Measurements from ENCODE around the gene PWP1. TPM values are rescaled to one million over a fixed set of nuclear protein-coding genes. Genes with fewer than 3 reads are reported as not detected.

PWP1 gene
- 10 to 100 TPM; 65.7 to 90.4 TPM for total RNA-seq
- polyA plus RNA-seq (ENCODE audit: insufficient read depth, low read depth, low replicate concordance): 55.7 TPM
- long read RNA-seq, donor 1, transcript PWP1-201 (15 exons, 2,621 nt): major isoform, 18 of 18 reads
- long read RNA-seq, donor 1, partial matches to known transcripts: 0 of 18 reads
- long read RNA-seq, donor 1, other reads (novel, unspliced or antisense): 0 of 18 reads
- long read RNA-seq, donor 2, transcript PWP1-201 (15 exons, 2,621 nt): major isoform, 13 of 13 reads
- long read RNA-seq, donor 2, partial matches to known transcripts: 0 of 13 reads
- long read RNA-seq, donor 2, other reads (novel, unspliced or antisense): 0 of 13 reads

- intact Hi-C loops (cut with DNase I; ENCODE audit: low total_unique reads): no loop called here
- peak within 1 kb of the TSS; percentile 91 to 96 for H3K4me3 ChIP-seq
- peak; percentile 97 for DNase-seq
- H3K4me1 ChIP-seq: no peaks in the 10 kb centered on the region
- H3K27me3 ChIP-seq: no peaks in the 10 kb centered on the region
- 0% methylated on average over 13 to 51 of the region's 51 CpGs for WGBS, 2 donors
- H3K9me3 ChIP-seq: no peaks in the 10 kb centered on the region
- peak within 1 kb of the TSS; percentile 52 to 71 for H3K27ac ChIP-seq
- TF ChIP-seq CTCF (IDR thresholded peaks at IDR 0.05): peak in 1 of 3 experiments; percentile 11
- peak; percentile 14 for TF ChIP-seq POLR2A (IDR thresholded peaks at IDR 0.05)
- H3K36me3 ChIP-seq (ENCODE audit: low read depth, missing control alignments): no peaks in the 10 kb centered on the region
Observed at GRCh38 chr12:107685360-107686248, at the start of gene PWP1. Gene PWP1 (plus strand): TSS chr12:107685799. CDS start chr12:107685900, 101 bp downstream.

- TF ChIP-seq CTCF (IDR thresholded peaks at IDR 0.05) (no peak), POLR2A (IDR thresholded peaks at IDR 0.05) (no peak)
- Histone ChIP-seq H3K27ac (no peak overlapping the region), H3K9me3 (no peaks in the 10 kb centered on the region), H3K4me3 (no peak overlapping the region), H3K36me3 (ENCODE audit: low read depth, missing control alignments) (no peaks in the 10 kb centered on the region), H3K27me3 (no peaks in the 10 kb centered on the region), H3K4me1 (peaks cover 6% of the 10 kb centered on the region)
- DNase-seq: no peak
- intact Hi-C loops (cut with DNase I; ENCODE audit: low total_unique reads): no loop called here
Observed at GRCh38 chr12:107641154-107641553, 44.4 kb upstream of the PWP1 start.

GRCh38 chr12:107642240-107642639 is 43.4 kb upstream of the PWP1 start:
- Histone ChIP-seq H3K27ac (no peak overlapping the region), H3K4me3 (no peak overlapping the region), H3K27me3 (no peaks in the 10 kb centered on the region), H3K36me3 (ENCODE audit: low read depth, missing control alignments) (no peaks in the 10 kb centered on the region), H3K4me1 (peaks cover 8% of the 10 kb centered on the region), H3K9me3 (no peaks in the 10 kb centered on the region)
- 86 to 92% methylated on average over 5 of the region's 5 CpGs for WGBS, 2 donors
- intact Hi-C loops (cut with DNase I; ENCODE audit: low total_unique reads): no loop called here
- TF ChIP-seq POLR2A (IDR thresholded peaks at IDR 0.05) (no peak), CTCF (IDR thresholded peaks at IDR 0.05) (no peak)
- DNase-seq: no peak

GRCh38 chr12:107645630-107646333 is 39.8 kb upstream of the PWP1 start:
- H3K27ac ChIP-seq: peak overlapping the region; percentile 63 to 75
- intact Hi-C loops (cut with DNase I; ENCODE audit: low total_unique reads): no loop called here
- DNase-seq: peak; percentile 52
- H3K9me3 ChIP-seq: no peaks in the 10 kb centered on the region
- no peaks in the 10 kb centered on the region for H3K27me3 ChIP-seq
- H3K4me1 ChIP-seq: peaks cover 8% of the 10 kb centered on the region
- H3K4me3 ChIP-seq: peak overlapping the region in 1 of 2 donors; percentile 38
- H3K36me3 ChIP-seq (ENCODE audit: low read depth, missing control alignments): no peaks in the 10 kb centered on the region
- TF ChIP-seq POLR2A (IDR thresholded peaks at IDR 0.05) (no peak), CTCF (IDR thresholded peaks at IDR 0.05) (no peak)
- WGBS, 2 donors: 17 to 28% methylated on average over 21 to 27 of the region's 27 CpGs
